Activated B cell treated with CpG ODN at 0.5 μM for 24 hours (primary cell): ENCODE data around the gene SMPD2. TPM values are rescaled to one million over a fixed set of nuclear protein-coding genes. Genes with fewer than 3 reads are reported as not detected.
A peak's percentile ranks its signal among the peaks of the same experiment; 100 is the strongest.

ENCODE experiments used
- ATAC-seq: fragments of 200-7000 bp; cut with Tn5 transposase; one replicate; pipeline ENCODE4 v1.10.0; 2021; ENCODE audit warnings: low read depth, mild to moderate bottlenecking, moderate library complexity
- CTCF ChIA-PET: fragments of 350-600 bp; sonication (Branson Sonifier 250); formaldehyde crosslinking; loops from one replicate; lab custom pipeline; 2021; ENCODE audit warnings: antibody characterized with exemption; lab: Charles Lee
- POLR2A ChIA-PET: fragments of 350-600 bp; sonication (Branson Sonifier 250); formaldehyde crosslinking; loops from one replicate; lab custom pipeline; 2021; ENCODE audit warnings: antibody characterized with exemption; lab: Charles Lee
- DNase-seq: peaks from one replicate; pipeline ENCODE4 v3.0.0; 2022
- H3K27ac Mint-ChIP-seq: one replicate; pipeline ENCODE4 v1.8.0; 2020; ENCODE audit warnings: mixed read lengths
- H3K27me3 Mint-ChIP-seq: one replicate; pipeline ENCODE4 v1.8.0; 2021; ENCODE audit warnings: mixed read lengths
- H3K36me3 Mint-ChIP-seq: one replicate; pipeline ENCODE4 v1.8.0; 2021; ENCODE audit warnings: low read depth, mixed read lengths
- H3K4me1 Mint-ChIP-seq: one replicate; pipeline ENCODE4 v1.8.0; 2021; ENCODE audit warnings: mixed read lengths
- H3K4me3 Mint-ChIP-seq: one replicate; pipeline ENCODE4 v1.8.0; 2020; ENCODE audit warnings: mild to moderate bottlenecking, mixed read lengths
- H3K9me3 Mint-ChIP-seq: one replicate; pipeline ENCODE4 v1.8.0; 2020; ENCODE audit warnings: mixed read lengths
- CTCF ChIP-seq: fragments of 200-600 bp; IDR thresholded peaks from one replicate; pipeline ENCODE4 v1.8.0; 2022; ENCODE audit warnings: antibody characterized with exemption, mild to moderate bottlenecking
- intact Hi-C: fragments of 100-400 bp; cut with micrococcal nuclease; formaldehyde crosslinking; loops from one replicate; pipeline ENCODE4 v1.15.1; 2024
- total RNA-seq: library from RNA; stranded (reverse); gene quantifications from 2 replicates; pipeline ENCODE4 v1.2.3, GENCODE V29; 2022

Gene SMPD2
- total RNA-seq, 1 donor from 2014 or later = 28.2 TPM

GRCh38 chr6:109491207-109491938, 50.8 kb downstream of the SMPD2 start:
- ChIA-PET POLR2A (interaction anchor here (0.6 to 1.3 kb wide), 3 partner anchors 33 to 1378 kb away, joined by 3 to 4 read pairs (median 3); partner anchors contain the start of gene CD164), CTCF (no interaction called here)
- Mint-ChIP-seq H3K4me3 (no peak overlapping the region), H3K27me3 (no peaks in the 10 kb centered on the region), H3K9me3 (no peaks in the 10 kb centered on the region), H3K27ac (peak overlapping the region; percentile 7), H3K4me1 (peaks cover 19% of the 10 kb centered on the region), H3K36me3 (no peaks in the 10 kb centered on the region)
- ATAC-seq (no peak), DNase-seq (no peak)
- no peak for TF ChIP-seq CTCF
- intact Hi-C loops = no loop called here

Other genes starting within 250 kb of the SMPD2 start
- gene CD164, start 58.3 kb upstream of the SMPD2 start, total RNA-seq = 165 and 189 TPM in 2 replicates
- 0.73 and 0.91 TPM in 2 replicates for gene PPIL6, start 96 bp upstream of the SMPD2 start, total RNA-seq
- 104 and 120 TPM in 2 replicates for gene MICAL1, start 15.0 kb downstream of the SMPD2 start, total RNA-seq
- gene ZBTB24, start 42.5 kb downstream of the SMPD2 start, total RNA-seq = 22.8 and 25.4 TPM in 2 replicates